HepG2 (cell line): ENCODE data around the gene ACVR2A. TPM values are rescaled to one million over a fixed set of nuclear protein-coding genes. Genes with fewer than 3 reads are reported as not detected.

Experiments
- BRCA1 ChIP-seq: sonication (generic); formaldehyde crosslinking; IDR thresholded peaks from 2 replicates; pipeline ENCODE4 v1.4.0; 2020; ENCODE audit warnings: missing genetic modification reagents
- FOSL2 ChIP-seq: sonication (generic); formaldehyde crosslinking; IDR thresholded peaks from 2 replicates; pipeline ENCODE4 v1.4.0; 2020; ENCODE audit warnings: missing genetic modification reagents
- HES4 ChIP-seq: sonication (generic); formaldehyde crosslinking; IDR thresholded peaks from 2 replicates; pipeline ENCODE4 v1.9.0; 2021; ENCODE audit warnings: mild to moderate bottlenecking, missing genetic modification reagents, borderline replicate concordance
- HNF4A ChIP-seq: sonication (generic); formaldehyde crosslinking; IDR thresholded peaks from 2 replicates; pipeline ENCODE4 v1.4.0; 2020; ENCODE audit warnings: missing genetic modification reagents
- KDM1A ChIP-seq: IDR thresholded peaks from 2 replicates; pipeline ENCODE4 v1.6.1; 2016; ENCODE audit warnings: missing compliant biosample characterization
- KLF6 ChIP-seq: IDR thresholded peaks from 2 replicates; pipeline ENCODE4 v1.8.0; 2016; ENCODE audit warnings: missing biosample characterization, missing genetic modification reagents
- NFKBIZ ChIP-seq: IDR thresholded peaks from 2 replicates; pipeline ENCODE4 v1.6.1; 2018; ENCODE audit warnings: missing genetic modification reagents, missing compliant biosample characterization
- PATZ1 ChIP-seq: sonication (generic); formaldehyde crosslinking; IDR thresholded peaks from 2 replicates; pipeline ENCODE4 v1.4.0; 2020; ENCODE audit warnings: missing genetic modification reagents
- PRMT3 ChIP-seq: sonication (generic); formaldehyde crosslinking; IDR thresholded peaks from 2 replicates; pipeline ENCODE4 v1.8.1; 2022; ENCODE audit warnings: low read depth, mild to moderate bottlenecking, moderate library complexity, missing genetic modification reagents, borderline replicate concordance
- RAD21 ChIP-seq: fragments of 450-650 bp; formaldehyde crosslinking; IDR thresholded peaks from 2 replicates; pipeline ENCODE4 v1.5.0; 2020; ENCODE audit warnings: mild to moderate bottlenecking
- RAD51 ChIP-seq: fragments of 450-650 bp; IDR thresholded peaks from 2 replicates; pipeline ENCODE4 v1.6.1; 2016; ENCODE audit warnings: borderline replicate concordance
- RBM39 ChIP-seq: fragments of 200-400 bp; formaldehyde crosslinking; IDR thresholded peaks from one replicate; pipeline ENCODE4 v1.6.1; 2018; ENCODE audit warnings: antibody characterized with exemption, mild to moderate bottlenecking, low read depth, low read length; ENCODE audit not compliant: poor library complexity, severe bottlenecking
- RELA ChIP-seq: sonication (generic); formaldehyde crosslinking; IDR thresholded peaks from 2 replicates; pipeline ENCODE4 v1.4.0; 2020; ENCODE audit warnings: missing genetic modification reagents
- ZBTB1 ChIP-seq: sonication (generic); formaldehyde crosslinking; IDR thresholded peaks from 2 replicates; pipeline ENCODE4 v1.4.0; 2020; ENCODE audit warnings: missing genetic modification reagents, borderline replicate concordance
- ZNF326 ChIP-seq: sonication (generic); formaldehyde crosslinking; IDR thresholded peaks from 2 replicates; pipeline ENCODE4 v1.4.0; 2020; ENCODE audit warnings: missing genetic modification reagents, borderline replicate concordance
- ZNF33A ChIP-seq: sonication (generic); formaldehyde crosslinking; IDR thresholded peaks from 2 replicates; pipeline ENCODE4 v1.5.1; 2020; ENCODE audit warnings: missing genetic modification reagents, mild to moderate bottlenecking, moderate library complexity, borderline replicate concordance
- ZNF362 ChIP-seq: sonication (generic); formaldehyde crosslinking; IDR thresholded peaks from 2 replicates; pipeline ENCODE4 v1.4.0; 2020; ENCODE audit warnings: missing genetic modification reagents, mild to moderate bottlenecking, borderline replicate concordance
- ZNF580 ChIP-seq: IDR thresholded peaks from 2 replicates; pipeline ENCODE4 v1.6.1; 2016; ENCODE audit warnings: low read depth, borderline replicate concordance
- ZNF605 ChIP-seq: sonication (generic); formaldehyde crosslinking; IDR thresholded peaks from 2 replicates; pipeline ENCODE4 v1.8.0; 2022; ENCODE audit warnings: mild to moderate bottlenecking, missing genetic modification reagents
- ZNF616 ChIP-seq: sonication (generic); formaldehyde crosslinking; IDR thresholded peaks from 2 replicates; pipeline ENCODE4 v1.5.0; 2020; ENCODE audit warnings: low read depth, mild to moderate bottlenecking, missing genetic modification reagents
- ZNF891 ChIP-seq: sonication (generic); formaldehyde crosslinking; IDR thresholded peaks from 2 replicates; pipeline ENCODE4 v1.5.0; 2020; ENCODE audit warnings: mild to moderate bottlenecking, missing genetic modification reagents
- ZSCAN25 ChIP-seq: sonication (generic); formaldehyde crosslinking; IDR thresholded peaks from 2 replicates; pipeline ENCODE4 v1.8.0; 2022; ENCODE audit warnings: mild to moderate bottlenecking, missing genetic modification reagents
- polyA plus RNA-seq, 8 experiments: library from polyadenylated mRNA; depleted of rRNA in 3 of 8; stranded (reverse) in 7 of 8; unstranded in 1 of 8; fragments of >200 nt; fragmentation: Illumina TruSeq in 4 of 8; extraction: Trizol in 4 of 8; gene quantifications; 2 replicates each; pipeline versions ENCODE4 v1.2.1 to v1.2.3, GENCODE V29; 2011 to 2016; ENCODE audit warnings: low read depth in 4 of 8, missing spikeins in 1 of 8, mixed read lengths in 1 of 8; ENCODE audit not compliant: insufficient read depth in 1 of 8
- total RNA-seq, 5 experiments: library from RNA; depleted of rRNA; stranded (reverse); fragments of >200 nt; fragmentation: Illumina TruSeq; extraction: Trizol; gene quantifications; 2 replicates each; pipeline ENCODE4 v1.2.3, GENCODE V29; 2016; ENCODE audit warnings: low read depth in 1 of 5
- TF ChIP-seq, protein P1 (sequence below): sonication (generic); formaldehyde crosslinking; IDR thresholded peaks from 2 replicates; pipeline ENCODE4 v1.4.0; 2020; ENCODE audit warnings: low read depth, mild to moderate bottlenecking, missing genetic modification reagents
- TF ChIP-seq, protein P2 (sequence below): sonication (generic); formaldehyde crosslinking; IDR thresholded peaks from 2 replicates; pipeline ENCODE4 v1.5.1; 2020; ENCODE audit warnings: mild to moderate bottlenecking, missing genetic modification reagents, moderate library complexity

Gene ACVR2A
- total and polyA plus RNA-seq, 2 of the 13 experiments (the other 11 are each of a cell fraction or from before 2014, with no cell fraction given) = 8.3 to 18.0 TPM

DNA sequence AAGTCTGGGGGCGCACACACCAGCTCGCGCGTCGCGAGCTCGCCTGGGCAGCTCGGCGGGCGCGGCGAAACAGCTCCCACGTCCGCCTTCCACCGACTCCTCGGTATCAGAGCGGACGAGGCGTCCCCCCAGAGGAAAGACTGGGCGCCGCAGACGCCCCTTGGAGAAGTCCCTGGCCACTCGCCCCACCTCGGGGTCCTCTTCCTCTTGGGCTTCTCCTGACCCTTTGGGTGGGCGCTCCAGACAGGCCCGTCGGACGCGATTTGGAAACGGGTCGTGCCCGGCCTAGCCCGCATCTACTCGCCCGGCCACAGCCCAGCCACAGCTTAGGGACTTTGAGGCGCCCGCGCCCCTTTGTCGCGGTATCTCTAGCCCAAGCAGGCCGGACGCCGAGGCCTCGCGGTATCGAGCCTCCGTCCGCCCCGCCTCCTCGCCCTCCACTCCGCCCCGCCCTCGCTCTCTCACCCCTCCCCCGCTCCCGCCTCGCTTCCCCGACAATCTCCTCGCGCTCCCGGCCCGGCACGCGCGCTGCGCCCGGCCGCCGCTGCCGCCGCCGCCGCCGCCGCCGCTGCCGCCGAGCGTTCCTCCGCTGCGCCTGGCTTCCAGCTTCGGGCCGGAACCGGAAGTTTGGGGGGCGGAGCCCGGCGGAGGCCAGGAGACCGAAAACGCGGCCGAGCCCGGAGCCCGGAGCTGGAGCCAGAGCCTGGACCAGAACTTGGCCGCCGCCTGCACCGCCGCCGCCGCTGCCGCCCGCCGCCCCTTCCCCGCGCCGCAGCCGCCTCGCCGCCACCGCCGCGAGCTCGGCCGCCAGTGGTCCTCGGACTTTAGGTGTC lies 749 bp upstream of the ACVR2A start (continued):
- TF ChIP-seq, protein P1, sequence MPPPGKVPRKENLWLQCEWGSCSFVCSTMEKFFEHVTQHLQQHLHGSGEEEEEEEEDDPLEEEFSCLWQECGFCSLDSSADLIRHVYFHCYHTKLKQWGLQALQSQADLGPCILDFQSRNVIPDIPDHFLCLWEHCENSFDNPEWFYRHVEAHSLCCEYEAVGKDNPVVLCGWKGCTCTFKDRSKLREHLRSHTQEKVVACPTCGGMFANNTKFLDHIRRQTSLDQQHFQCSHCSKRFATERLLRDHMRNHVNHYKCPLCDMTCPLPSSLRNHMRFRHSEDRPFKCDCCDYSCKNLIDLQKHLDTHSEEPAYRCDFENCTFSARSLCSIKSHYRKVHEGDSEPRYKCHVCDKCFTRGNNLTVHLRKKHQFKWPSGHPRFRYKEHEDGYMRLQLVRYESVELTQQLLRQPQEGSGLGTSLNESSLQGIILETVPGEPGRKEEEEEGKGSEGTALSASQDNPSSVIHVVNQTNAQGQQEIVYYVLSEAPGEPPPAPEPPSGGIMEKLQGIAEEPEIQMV (CRISPR knock-in tag) = peak; percentile 79; the same call in 1 of the 2 replicates
- TF ChIP-seq RAD21 = peak; percentile 75
- TF ChIP-seq KDM1A = no peak
- peak; percentile 30 for TF ChIP-seq PATZ1
- TF ChIP-seq ZNF580 = peak; percentile 38; the same call in 1 of the 2 replicates
- peak; percentile 72; the same call in 1 of the 2 replicates for TF ChIP-seq NFKBIZ (CRISPR knock-in tag)
- no peak for TF ChIP-seq ZBTB1 (CRISPR knock-in tag)
- no peak for TF ChIP-seq RAD51
- no peak for TF ChIP-seq PRMT3
- TF ChIP-seq ZNF362 (CRISPR knock-in tag) = 0 out of 2 replicates have a peak, but pooled peaks have one; percentile 7
- TF ChIP-seq HES4 (CRISPR knock-in tag) = peak; percentile 87; the same call in 1 of the 2 replicates
- no peak for TF ChIP-seq ZNF33A
- TF ChIP-seq ZSCAN25 (CRISPR knock-in tag) = peak; percentile 32; the same call in 1 of the 2 replicates
- peak; percentile 90; the same call in 1 of the 2 replicates for TF ChIP-seq KLF6 (CRISPR knock-in tag)
- 0 out of 2 replicates have a peak, but pooled peaks have one; percentile 40 for TF ChIP-seq BRCA1
- peak; percentile 97 for TF ChIP-seq ZNF891 (CRISPR knock-in tag)
- TF ChIP-seq RELA (CRISPR knock-in tag) = no peak; the same call in 1 of the 2 replicates
- TF ChIP-seq RBM39 = no peak
- TF ChIP-seq, protein P2, sequence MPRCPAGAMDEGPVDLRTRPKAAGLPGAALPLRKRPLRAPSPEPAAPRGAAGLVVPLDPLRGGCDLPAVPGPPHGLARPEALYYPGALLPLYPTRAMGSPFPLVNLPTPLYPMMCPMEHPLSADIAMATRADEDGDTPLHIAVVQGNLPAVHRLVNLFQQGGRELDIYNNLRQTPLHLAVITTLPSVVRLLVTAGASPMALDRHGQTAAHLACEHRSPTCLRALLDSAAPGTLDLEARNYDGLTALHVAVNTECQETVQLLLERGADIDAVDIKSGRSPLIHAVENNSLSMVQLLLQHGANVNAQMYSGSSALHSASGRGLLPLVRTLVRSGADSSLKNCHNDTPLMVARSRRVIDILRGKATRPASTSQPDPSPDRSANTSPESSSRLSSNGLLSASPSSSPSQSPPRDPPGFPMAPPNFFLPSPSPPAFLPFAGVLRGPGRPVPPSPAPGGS = no peak
- peak; percentile 94 for TF ChIP-seq ZNF605 (CRISPR knock-in tag)
- TF ChIP-seq ZNF616 = peak; percentile 82; the same call in 1 of the 2 replicates
- TF ChIP-seq ZNF326 (CRISPR knock-in tag) = no peak
- peak; percentile 17; the same call in 1 of the 2 replicates for TF ChIP-seq FOSL2
- peak; percentile 9 for TF ChIP-seq HNF4A (CRISPR knock-in tag)
